Central memory CD4-positive, alpha-beta T cell (primary cell): Measurements from ENCODE around the gene ATP8B1.

Source experiments
- DNase-seq: peaks from one replicate; pipeline ENCODE4 v3.0.0; 2022

ATP8B1 gene

DNA sequence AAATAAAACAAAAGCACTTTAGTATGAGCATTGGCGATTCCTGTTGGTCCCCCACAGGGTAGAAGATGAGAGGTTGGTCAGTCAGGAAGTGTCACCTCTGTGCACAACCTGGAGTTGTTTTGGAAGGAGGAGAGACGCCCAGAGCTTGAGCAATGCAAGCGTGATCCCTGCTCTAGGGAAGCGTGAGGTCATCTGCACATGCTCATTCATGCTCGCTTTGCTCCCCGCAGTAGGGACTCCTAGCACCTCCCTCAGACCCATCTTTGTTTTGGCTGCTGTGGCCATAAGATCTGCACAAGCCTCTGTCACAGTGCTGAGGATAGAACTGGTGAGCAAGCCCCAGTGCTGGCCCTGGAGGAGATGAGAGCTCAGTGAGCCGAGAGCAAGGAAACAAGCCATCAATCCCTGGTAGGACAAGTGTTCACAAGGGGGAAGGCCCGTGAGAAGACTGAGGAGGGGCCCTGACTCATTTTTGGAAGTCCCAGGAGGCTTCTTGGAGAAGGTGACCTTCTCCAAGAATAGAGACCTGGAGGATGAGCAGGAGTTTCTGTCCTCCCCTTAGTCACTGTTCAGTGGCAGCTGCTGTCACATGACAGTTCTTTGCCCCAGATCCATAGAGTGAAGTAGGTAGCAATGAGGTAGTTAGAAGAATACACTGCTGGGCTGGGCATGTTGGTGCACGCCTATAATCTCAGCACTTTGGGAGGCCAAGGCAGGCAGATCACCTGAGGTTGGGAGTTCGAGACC lies 13.3 kb upstream of the ATP8B1 start:
- no peak for DNase-seq

DNA sequence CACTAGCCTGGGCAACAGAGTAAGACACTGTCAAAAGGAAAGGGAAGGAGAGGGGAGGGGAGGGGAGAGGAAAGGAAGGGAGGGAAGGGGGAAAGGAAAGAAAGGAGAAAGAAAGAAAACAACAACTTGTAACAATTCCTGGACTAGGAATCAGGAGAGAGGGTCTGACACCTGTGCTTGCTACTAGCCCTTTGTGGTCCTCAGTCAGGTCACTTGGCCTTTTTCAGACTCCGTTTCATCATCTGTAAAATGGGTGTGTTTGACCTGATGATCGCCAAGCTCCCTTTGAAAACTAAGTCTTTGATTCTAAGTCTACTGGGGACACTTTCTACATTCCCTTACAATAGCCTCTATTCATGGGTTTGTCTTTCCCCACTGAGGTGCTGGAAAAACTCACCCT lies 11.4 kb upstream of the ATP8B1 start:
- no peak for DNase-seq

DNA sequence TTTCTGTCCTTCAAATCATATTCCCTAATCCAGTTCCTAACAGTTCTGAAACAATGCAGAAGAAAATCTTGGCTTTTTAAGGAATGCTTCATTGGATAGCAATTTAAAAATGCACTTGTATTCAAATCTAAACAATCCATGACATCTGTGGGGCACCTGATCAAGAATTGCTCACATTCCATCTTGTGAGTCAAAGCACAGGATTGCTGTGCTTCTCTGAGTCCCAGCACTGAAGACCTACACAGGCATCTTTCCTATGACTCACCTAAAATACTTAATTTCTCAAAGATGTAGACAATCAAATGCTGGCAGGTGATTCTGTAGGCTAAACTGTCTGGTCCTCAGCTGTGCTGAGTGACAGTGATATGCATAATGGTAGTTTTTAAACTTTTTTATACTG lies 10.1 kb upstream of the ATP8B1 start:
- no peak for DNase-seq

DNA sequence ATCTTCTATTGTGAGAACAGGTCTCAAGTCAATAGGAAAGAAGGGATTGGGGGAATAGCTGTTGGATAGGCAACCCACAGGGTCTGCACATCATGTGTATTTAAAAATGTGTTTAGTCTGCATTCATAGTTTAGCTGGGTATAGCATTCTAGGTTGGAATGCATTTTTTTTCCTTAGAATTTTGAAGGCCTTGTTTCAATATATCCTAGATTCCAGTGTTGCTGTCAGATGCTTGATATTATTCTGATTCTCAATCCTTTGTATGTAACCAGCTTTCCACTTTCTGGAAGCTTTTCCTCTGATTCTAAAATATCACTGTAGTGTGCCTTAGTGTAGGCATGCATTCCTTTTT lies 9.0 kb upstream of the ATP8B1 start:
- DNase-seq: no peak

DNA sequence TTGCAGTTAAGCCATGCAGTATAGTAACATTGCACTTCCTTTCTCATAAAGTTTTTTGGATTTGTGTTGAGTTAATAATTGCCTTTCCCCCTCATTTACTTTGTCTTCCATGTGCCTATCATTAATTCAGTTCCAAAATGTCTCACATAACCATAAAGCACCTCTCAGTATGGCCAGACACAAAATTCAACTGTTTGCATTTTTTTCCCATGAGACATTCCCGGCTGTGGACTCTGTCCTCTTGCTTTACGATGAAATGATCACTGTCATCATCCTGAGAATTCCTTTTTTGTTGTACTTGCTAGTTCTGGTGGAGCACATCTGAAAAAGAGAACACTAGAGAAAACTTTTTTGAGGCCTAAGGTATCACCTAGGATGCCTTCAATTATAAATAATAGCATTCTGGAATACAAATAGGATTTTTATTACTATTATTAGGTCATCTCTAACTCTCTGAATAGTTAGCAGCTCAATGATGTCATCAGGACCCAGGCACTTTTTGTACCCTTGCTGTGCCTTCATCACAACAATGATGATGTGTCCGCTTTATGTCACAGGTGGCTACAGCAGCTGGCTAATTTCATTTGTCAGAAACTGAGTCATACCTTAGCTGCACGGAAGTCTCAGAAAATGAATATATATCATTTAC lies 8.5 kb upstream of the ATP8B1 start:
- no peak for DNase-seq

DNA sequence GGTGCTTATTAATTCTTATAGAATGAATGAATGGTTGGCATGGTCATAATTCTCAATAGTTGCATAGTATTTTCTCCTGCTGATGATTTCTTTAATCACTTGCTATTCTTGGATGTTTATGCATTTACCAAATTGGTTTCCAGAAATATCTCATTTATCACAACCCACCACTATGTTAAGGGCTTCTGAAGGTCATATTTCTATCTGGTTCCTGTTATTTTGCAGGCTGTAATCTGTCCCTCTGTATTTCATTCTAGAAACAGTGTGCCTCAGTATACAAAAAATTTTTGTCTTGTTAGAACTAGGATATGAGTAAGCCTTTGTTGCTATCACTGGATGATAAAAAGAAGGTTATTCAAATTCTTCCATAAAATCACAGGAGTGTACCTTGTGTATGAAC lies 6.1 kb upstream of the ATP8B1 start:
- no peak for DNase-seq

DNA sequence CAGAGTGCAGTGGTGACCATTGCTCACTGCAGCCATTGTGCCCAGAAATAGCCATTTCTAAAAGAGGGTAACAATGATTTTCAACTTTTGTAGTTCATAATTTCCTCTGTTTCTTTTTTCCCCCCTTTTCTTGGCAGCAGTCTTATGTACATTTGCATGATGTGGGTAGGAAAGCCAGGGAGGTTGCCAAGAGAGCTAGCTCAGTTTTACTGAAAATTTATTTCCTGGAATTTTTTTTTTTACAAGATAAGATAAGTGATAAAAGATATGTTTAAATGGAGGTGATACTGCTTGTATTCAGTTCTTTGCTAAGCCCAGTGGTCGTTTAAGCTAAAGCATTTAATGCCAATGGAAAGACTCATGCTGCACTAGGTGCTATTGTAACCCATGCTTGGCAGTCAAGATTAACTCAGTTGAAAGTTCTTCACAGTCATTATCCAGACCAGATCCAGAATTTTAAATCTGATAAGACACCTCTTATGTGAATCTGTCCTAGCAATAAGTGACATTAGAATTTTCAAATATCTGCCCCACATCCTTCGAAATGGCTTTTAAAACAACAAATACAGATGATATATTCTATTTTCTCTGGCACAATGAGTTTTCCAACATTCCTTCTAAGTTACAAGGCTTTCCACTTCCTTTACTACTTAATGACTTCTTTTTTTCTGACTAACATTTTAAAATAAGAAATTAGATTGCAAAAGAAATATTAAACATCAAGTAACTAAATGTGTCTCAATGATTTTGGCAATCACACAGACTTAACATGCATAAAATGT lies 4.4 kb upstream of the ATP8B1 start:
- no peak for DNase-seq

DNA sequence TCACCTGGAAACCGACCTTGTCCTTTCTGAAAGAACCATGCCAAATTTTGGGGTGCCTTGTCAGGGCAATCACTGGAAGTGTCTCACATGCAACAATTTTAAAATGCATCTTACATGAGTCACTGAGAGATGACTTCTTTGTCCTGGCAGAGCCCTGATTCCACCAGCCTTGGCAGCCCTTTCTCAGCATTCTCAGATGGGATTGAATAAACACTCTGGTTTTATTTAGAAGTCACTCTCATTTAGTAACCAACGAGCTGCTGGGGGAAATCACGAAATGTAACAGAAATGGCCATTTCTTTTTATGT lies 3.8 kb upstream of the ATP8B1 start:
- DNase-seq: no peak

DNA sequence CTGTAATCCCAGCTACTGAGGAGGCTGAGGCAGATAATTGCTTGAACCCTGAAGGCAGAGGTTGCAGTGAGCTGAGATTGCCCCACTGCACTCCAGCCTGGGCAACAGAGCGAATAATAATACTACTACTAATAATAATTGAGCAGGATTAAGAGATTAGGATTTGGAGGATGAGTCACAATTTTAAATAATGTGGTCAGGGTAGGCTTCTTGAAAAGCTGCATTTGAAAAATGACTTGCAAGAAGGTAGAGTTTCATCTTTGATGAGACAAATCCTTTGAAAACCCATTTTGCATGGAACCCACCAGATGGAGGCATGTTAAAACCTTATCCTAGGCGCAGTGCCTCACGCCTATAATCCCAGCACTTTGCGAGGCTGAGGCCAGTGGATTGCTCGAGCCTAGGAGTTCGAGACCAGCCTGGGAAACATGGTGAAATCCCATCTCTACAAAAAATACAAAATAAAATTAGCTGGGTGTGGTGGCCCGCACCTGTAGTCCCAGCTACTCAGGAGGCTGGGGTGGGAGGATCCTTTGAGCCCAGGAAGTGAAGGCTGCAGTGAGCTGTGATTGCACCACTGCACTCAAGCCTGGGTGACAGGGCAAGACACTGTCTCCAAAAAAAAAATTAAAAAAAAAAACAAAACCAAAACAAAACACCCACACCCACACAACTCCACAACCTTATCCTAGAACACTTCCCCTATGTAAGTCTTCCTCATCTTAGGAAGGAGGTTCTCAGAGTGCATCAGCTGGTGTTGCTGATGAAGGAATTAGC lies 3.3 kb upstream of the ATP8B1 start:
- DNase-seq: no peak

DNA sequence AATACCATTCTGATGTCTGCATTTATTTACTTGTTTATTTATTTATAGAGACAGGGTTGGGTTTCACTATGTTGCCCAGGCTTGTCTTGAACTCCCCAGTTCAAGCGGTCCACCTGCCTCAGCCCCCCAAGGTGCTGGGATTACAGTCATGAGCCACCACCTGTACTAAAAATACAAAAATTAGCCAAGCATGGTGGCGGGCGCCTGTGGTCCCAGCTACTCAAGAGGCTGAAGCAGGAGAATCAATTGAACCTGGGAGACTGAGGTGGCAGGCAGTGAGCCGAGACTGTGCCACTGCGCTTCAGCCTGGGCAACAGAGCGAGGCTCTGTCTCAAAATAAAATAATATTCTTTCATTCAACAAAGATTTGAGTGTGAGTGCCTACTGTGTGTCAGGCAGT lies 2.0 kb upstream of the ATP8B1 start:
- no peak for DNase-seq

DNA sequence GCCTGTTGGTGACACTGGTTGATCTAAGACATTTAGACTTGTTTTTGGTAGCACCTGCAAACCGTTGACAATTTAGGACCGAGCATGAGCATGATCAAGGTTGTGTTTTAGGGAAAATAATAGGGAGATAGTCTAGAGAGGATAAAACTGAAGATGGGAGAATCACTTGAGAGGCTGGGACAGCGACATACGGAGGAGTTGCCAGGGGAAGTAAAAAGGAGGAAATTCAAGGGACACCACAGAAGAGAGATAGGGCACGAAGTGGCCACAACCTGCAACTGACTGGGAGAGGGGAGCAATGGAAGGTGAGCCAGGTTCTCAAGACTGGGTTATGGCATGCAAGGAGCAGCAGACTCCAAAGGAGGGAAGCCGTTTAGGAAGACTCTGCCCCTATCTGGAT lies 1.4 kb upstream of the ATP8B1 start:
- DNase-seq: no peak

DNA sequence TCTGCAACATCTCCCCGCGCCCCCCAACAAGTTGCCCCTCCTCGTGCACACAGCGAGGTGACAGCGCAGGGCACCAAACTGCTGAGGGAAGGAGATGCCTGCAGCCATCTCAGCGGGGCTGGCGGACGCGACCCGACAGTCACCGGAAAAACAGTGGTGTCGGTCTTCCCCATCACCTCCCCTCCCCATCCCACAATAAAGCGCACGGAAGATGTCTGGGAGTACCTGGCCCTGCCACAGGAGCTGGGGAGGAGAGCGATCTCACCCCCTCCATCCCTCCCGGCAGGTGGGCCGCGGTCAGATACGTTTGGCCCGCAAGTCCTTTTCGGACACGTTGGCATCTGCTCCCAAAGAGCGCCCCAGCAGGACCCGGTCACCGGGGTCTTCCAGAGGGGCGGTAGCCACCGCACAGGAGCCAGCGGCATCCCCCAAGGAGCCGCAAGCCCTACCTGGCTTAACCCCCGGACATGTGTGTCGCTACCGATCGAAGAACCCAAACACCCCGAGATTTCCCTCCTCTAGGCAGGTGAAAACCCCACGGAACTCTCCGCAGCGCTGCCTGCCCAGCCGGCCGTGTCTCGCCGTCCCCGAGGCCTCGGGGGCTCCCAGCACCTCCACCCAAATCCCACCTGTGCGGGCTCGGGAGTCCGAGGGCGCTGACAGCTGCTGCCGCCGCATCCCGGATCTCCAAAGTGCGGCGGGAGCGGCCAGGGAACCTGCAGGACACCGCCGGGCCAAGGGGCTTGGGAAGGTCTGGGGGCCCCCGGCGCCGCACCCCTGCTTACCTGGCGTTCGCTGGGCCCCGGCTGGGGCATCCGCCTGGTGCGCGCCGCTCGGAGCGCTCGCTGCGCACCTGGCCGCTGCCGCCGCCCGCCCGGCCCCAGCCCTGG lies 657 bp downstream of the ATP8B1 start:
- no peak for DNase-seq

DNA sequence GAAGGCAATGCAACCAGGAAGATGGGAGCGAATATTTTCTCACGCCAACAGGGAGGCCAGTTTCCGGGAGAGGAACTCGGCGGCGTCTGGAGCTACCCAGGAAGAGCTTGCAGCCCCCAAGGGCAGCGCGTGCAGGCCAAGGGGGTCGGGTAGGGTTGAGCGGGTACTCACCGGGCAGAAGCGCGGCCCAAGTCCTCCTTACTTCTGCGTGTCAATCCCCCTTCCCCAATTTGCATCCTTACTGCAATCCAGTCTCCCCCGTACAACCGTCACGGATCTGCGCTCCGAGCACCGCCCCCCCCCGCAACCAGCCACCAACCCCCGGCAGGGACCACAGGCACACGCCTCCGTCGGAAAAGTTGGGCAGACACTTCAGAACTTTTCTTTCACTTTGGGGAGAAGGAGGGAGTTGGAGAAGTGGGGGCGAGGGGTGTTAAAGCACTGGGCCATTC lies 1.3 kb downstream of the ATP8B1 start:
- DNase-seq: no peak

DNA sequence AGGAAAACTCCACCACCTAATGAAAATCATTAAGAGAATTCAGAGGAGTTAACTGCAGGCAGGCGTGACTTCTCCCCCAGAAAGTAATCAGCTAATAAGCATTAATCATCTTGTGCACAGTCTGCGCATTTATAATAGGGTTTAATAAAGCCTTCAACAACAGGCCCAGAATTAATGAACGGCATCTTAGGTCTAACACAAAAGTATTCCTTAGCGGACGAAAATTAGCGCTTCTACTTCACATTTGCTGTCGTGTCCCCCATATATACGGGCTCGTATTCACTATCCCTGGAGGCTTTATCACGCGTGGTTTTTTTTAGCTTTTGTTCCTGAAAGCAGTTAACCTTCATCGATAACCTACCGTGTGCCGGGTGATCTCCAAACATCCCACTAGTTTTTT lies 1.8 kb downstream of the ATP8B1 start:
- DNase-seq: no peak

DNA sequence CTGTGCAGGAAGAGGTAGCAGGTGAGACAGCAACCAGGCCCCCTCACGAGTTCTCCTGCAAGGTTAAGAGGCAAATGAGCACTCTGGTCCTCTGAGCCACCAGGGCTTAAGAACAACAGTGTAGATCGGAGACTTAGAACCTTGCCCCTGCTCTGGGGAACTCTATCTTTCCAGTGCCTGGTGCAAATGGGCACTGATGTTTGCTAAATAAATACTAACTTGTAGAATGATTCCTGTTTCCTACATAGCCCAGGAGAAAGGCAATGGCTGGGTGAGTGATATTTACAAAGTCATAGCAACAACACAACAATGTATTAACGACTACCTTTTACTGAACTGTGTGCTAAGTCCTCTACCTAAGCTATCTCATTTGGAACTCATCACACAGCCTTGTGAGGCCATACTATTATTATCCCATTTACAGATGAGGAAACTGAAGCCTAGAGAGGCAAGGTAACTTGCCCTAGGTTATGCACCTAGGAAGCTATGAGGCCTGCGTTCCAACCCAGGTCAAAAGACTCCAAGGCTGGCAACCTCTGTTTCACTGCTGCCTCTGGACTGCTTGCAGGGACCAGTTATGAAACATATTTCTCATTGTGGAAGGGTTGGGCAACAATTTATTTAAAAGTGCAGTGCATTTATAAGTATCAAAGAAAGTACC lies 4.3 kb downstream of the ATP8B1 start:
- DNase-seq: no peak

DNA sequence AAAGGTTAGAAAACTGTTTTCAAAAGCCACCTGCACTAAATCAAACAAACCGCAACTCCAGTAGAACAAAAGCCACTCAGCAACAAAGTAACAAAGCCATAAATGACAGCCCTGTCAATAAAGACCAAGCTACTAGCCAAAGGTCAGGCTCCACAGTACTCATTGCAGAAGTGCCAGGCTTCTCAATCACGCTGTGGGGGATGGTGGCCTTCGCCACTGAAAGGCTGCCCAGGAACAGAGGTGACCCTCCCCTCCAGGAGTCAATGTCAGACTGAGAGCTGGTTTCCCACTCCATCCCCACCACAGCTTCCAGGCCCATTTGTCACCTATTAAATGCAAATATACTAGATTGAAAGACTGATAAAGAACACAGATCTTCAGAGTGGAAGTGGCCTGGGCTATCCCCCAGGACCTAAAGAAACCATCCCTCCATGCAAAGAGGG lies 5.9 kb downstream of the ATP8B1 start:
- no peak for DNase-seq

DNA sequence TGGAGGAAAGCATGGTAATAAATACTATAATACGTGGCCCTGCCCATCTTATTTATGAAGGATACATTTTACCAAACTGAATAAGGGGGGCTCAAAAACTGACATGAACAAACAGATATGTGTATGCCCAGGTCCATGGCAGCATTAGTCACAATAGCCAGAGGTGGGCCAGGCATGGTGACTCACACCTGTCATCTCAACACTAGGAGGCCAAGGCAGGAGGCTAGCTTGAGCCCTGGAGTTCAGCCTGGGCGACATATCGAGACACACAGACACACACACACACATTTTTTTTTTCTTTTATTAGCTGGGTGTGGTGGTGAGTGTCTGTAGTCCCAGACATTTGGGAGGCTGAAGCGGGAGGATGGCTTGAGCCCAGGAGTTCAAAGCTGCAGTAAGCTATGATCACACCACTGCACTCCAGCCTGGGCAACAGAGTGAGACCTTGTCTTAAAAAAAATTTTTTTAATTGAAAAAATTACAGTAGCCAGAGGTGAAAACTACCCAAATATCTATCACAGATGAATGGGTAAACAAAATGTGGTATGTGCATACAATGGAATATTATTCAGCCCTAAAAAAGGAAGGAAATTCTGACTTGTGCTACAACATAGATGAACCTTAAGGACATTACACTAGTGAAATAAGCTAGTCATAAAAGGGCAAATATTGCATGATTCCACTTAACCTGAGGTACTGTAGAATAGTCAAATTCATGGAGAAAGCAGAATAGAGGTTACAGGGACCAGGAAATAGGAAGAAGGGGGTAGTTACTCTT lies 8.0 kb downstream of the ATP8B1 start:
- DNase-seq: no peak

DNA sequence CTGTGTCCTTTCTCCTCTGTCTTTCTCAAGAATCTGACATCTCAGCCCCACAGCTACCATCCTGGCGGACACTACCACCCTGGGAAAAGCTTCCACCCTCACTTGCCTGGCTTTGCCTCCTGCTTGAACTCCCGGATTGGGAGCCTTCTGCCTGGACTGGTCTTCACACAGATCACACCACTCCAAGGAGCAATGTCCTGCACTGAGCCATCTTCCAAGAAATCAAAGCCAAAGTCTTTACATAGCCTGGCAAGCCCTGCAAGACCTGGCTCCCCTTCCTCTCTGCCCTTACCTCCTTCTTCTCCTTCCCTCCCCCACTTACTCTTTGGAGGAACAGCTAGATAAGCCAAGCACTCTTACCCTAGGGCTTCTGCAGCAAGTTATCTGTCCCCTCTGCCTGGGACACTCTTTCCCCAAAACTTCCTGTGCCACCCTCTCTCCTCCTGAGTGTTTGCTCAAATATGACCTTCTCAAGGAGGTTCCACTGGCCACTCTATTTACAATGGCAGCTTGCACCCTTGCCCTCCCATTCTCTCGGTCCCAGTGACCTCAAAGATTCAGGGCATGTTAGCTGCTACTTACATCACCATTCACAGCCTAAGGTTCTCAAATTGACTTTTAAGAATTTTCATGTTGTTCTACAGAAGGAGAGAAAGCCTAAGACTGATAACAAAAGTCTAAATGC lies 9.7 kb downstream of the ATP8B1 start:
- DNase-seq: no peak

DNA sequence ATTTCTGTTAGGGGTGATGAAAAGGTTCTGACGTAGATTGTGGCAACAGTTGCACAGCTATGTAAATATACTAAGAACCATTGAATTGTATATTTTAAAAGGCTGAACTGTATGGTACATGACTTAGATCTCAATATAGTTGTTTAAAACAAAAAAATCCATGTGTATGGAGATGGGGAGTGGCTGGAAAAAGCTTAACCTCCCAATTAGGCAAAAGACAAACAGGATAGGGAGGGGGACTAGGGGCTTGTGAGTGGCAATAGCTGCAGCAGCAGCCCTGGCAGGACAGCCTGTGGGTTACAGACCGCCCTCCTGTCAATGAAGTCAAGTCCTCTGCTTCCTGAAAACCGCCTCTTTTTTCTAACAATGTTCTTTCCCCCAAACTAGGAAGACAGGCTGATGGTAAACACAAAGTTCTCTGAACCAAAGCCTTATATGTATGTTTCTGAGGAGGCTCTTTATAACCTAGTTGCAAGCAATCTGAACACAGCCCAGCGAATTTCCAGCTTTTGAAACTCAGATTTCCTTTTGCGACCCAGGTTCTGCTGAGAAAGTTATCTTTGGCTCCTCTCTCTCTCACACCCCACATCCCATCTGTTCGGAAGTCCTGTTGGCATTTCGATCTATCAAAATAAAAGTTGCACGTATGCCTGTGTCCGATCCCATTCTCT lies 10.3 kb downstream of the ATP8B1 start:
- DNase-seq: no peak

DNA sequence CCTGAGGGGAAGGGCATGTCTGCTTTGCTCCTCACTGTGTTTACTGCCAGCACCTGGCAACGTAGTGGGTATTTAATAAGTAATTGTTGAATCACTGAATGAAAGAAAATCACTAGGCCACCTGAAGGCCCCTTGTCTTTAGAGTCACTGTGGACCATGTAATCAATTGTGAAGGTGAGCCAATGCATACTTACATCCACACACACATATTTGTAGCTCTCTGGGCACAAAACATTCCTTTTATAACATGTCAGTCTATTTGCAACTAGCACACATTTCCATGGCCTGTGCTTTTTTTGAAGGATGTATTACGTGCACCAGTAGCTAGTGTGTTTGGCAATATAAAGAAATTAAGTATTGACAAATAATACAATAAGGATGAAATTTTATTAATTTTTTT lies 11.2 kb downstream of the ATP8B1 start:
- no peak for DNase-seq
